Neuron (in vitro differentiated cells): ENCODE results near the gene NELFCD.

Experiments
- H2AFZ ChIP-seq: one replicate; pipeline ENCODE4 v1.6.1; 2013; ENCODE audit warnings: low read depth, mild to moderate bottlenecking, inconsistent platforms, low read length, moderate library complexity
- H3K27me3 ChIP-seq: one replicate; pipeline ENCODE4 v1.6.1; 2013; ENCODE audit warnings: low read length; ENCODE audit not compliant: insufficient read depth
- H3K36me3 ChIP-seq: one replicate; pipeline ENCODE4 v1.6.1; 2013; ENCODE audit warnings: low read length; ENCODE audit not compliant: insufficient read depth
- H3K4me1 ChIP-seq: one replicate; pipeline ENCODE4 v1.6.1; 2013; ENCODE audit warnings: low read length; ENCODE audit not compliant: insufficient read depth
- H3K4me3 ChIP-seq: 2 replicates; pipeline ENCODE4 v1.5.1; 2013; ENCODE audit warnings: mild to moderate bottlenecking, low read length, moderate library complexity
- H3K9me3 ChIP-seq: one replicate; pipeline ENCODE4 v1.6.1; 2013; ENCODE audit warnings: low read length

The NELFCD gene

GRCh38 chr20:59001449-59002171, 20.6 kb downstream of the NELFCD start:
- Histone ChIP-seq H3K27me3 (no peaks in the 10 kb centered on the region), H3K4me3 (no peak overlapping the region), H3K9me3 (no peaks in the 10 kb centered on the region), H3K4me1 (peaks cover 19% of the 10 kb centered on the region), H3K36me3 (no peaks in the 10 kb centered on the region), H2AFZ (no peak overlapping the region)

DNA sequence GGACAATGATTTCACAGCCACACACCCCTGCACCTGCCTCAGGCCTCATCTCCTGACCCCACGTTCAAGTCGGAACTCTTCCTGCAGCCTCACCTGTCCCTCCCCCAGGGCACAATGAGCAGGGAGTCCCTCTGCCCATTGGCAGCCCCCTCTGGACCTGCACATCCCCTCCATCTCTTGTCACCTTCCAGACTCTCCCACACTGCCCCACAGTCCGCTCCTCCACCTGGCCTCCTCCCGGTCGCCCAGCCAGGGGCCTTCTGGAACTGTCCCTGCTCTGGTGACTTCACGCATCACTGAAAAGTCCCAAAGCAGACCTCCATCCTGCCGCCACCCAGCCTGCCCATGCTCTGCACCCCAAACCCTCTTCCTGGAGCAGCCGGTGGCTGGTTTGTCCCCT, 21.3 kb downstream of the NELFCD start:
- Histone ChIP-seq H2AFZ (no peak overlapping the region), H3K36me3 (no peaks in the 10 kb centered on the region), H3K4me3 (no peak overlapping the region), H3K27me3 (no peaks in the 10 kb centered on the region), H3K9me3 (no peaks in the 10 kb centered on the region), H3K4me1 (peaks cover 19% of the 10 kb centered on the region)

DNA sequence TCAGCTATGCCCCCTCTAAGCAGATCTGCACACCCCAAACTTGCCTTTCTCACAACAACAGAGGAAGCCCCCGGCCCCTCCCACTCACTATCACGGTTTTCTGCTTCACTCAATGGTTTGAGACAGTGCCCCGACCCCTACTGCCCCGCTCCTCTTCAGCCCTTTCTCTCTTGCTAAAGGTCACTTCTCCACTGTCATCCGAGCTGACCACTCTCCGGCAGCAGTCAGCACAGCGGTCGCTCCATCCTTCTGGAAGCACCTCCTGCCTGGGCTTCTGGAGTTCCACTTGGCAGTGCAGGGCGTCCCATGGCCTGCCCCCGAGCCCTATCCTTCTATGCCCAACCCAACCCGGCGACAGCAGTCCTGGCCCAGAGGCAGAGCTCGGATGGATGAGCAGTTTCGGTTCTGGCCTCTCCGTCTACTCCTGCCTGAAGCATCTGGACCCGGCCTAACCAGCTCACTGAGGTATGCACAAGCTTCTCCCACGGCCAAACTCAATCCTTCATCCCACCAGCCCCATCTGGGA, 21.9 kb downstream of the NELFCD start:
- Histone ChIP-seq H3K27me3 (no peaks in the 10 kb centered on the region), H3K36me3 (no peaks in the 10 kb centered on the region), H3K4me1 (peaks cover 19% of the 10 kb centered on the region), H3K4me3 (no peak overlapping the region), H2AFZ (no peak overlapping the region), H3K9me3 (no peaks in the 10 kb centered on the region)

GRCh38 chr20:59003836-59004492, 22.9 kb downstream of the NELFCD start:
- H3K36me3 ChIP-seq = no peaks in the 10 kb centered on the region
- H3K4me1 ChIP-seq = peaks cover 19% of the 10 kb centered on the region
- no peak overlapping the region for H2AFZ ChIP-seq
- no peaks in the 10 kb centered on the region for H3K27me3 ChIP-seq
- H3K9me3 ChIP-seq = no peaks in the 10 kb centered on the region
- no peak overlapping the region for H3K4me3 ChIP-seq

- H3K27me3 ChIP-seq = no peaks in the 10 kb centered on the region
- no peaks in the 10 kb centered on the region for H3K9me3 ChIP-seq
- no peak overlapping the region for H3K4me3 ChIP-seq
- peaks cover 19% of the 10 kb centered on the region for H3K4me1 ChIP-seq
- no peak overlapping the region for H2AFZ ChIP-seq
- H3K36me3 ChIP-seq = no peaks in the 10 kb centered on the region
Observed at GRCh38 chr20:59004493-59004762, 23.4 kb downstream of the NELFCD start.

DNA sequence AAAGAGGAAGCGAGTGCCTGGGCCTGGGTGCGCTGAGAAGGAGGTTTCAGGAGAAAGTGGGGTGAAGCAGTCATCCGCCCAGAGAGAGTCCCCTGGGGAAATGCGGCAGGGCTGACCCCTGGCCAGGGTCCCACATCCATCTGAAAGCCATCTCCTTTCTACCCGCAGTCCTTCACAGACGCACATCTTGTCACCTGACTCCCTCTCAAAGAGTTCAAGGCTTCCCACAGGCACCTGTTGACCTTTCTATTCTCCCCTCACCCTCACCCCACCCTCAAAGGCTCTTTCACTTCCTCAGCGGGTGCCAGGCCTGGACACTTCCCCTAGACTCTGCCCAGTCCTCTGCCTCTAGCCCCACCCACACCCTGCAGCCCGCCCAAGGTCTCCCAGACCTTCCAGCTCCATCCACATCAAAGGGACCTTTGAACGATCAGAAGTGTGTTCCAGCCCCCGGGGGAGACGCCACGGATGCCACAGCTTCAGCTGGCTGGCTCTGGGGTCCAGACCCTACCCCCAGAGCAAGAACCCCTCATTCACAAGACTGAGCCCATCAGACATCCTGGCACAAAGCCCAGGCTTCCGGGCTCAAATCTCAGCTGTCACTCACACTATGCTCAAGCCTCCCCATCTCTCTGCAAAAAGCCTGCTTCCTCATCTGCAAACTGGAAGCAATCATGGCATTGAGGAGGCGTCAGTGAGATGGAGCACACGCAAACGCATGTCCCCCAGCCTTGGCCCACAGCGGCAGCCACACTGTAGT, 23.9 kb downstream of the NELFCD start:
- Histone ChIP-seq H3K4me1 (peaks cover 19% of the 10 kb centered on the region), H3K4me3 (no peak overlapping the region), H3K27me3 (no peaks in the 10 kb centered on the region), H2AFZ (no peak overlapping the region), H3K9me3 (no peaks in the 10 kb centered on the region), H3K36me3 (no peaks in the 10 kb centered on the region)

- peaks cover 24% of the 10 kb centered on the region for H3K4me1 ChIP-seq
- no peak overlapping the region for H2AFZ ChIP-seq
- H3K9me3 ChIP-seq = no peaks in the 10 kb centered on the region
- no peaks in the 10 kb centered on the region for H3K36me3 ChIP-seq
- no peaks in the 10 kb centered on the region for H3K27me3 ChIP-seq
- H3K4me3 ChIP-seq = no peak overlapping the region
Observed at GRCh38 chr20:59005523-59006166, 24.6 kb downstream of the NELFCD start.

- Histone ChIP-seq H3K36me3 (no peaks in the 10 kb centered on the region), H2AFZ (no peak overlapping the region), H3K9me3 (no peaks in the 10 kb centered on the region), H3K4me1 (peaks cover 30% of the 10 kb centered on the region), H3K4me3 (no peak overlapping the region), H3K27me3 (no peaks in the 10 kb centered on the region)
Observed at GRCh38 chr20:59006167-59006863, 25.3 kb downstream of the NELFCD start.

- H3K27me3 ChIP-seq = no peaks in the 10 kb centered on the region
- no peaks in the 10 kb centered on the region for H3K9me3 ChIP-seq
- H2AFZ ChIP-seq = no peak within 1 kb of the TSS
- no peaks in the 10 kb centered on the region for H3K36me3 ChIP-seq
- peaks cover 28% of the 10 kb centered on the region for H3K4me1 ChIP-seq
- no peak within 1 kb of the TSS for H3K4me3 ChIP-seq
Observed at GRCh38 chr20:59006864-59007664, 26.0 kb downstream of the NELFCD start, which contains the start of gene CTSZ. TSS of gene CTSZ (minus strand) at chr20:59007254. CDS start at chr20:59007128, 126 bp downstream.

GRCh38 chr20:59007665-59008511, 26.8 kb downstream of the NELFCD start:
- H3K27me3 ChIP-seq = no peaks in the 10 kb centered on the region
- no peak overlapping the region for H2AFZ ChIP-seq
- no peak overlapping the region for H3K4me3 ChIP-seq
- no peaks in the 10 kb centered on the region for H3K36me3 ChIP-seq
- H3K9me3 ChIP-seq = no peaks in the 10 kb centered on the region
- peaks cover 20% of the 10 kb centered on the region for H3K4me1 ChIP-seq

DNA sequence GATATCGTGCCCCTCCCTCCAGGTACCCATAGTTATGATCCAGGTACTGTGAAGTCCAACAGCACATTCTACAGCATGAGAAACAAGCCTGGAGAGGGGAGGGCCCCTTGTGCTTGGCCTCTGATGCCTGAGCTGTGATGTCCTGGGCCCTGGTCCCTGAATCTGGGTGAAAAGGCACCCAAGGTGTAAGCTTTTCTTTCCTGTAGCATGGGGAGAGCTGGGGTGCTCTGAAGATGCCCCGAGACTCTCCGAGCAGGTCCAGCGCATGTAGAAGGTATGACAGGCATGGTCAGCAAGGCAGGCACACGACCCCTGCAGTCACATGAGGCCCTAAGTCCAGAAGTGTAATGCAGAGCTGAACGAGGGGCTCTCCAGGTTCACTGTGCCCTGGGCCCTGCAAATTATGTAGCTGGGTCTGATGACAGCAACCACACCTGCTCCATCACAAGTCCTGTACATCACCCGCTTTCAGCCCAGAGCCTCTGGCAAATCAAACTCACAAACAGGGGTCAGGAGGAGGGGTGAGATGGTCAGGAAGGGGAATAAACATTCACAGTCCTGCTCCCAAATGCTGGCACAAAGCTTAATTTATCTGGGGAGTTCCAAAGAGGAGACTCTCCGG, 27.8 kb downstream of the NELFCD start:
- no peak overlapping the region for H2AFZ ChIP-seq
- H3K27me3 ChIP-seq = no peaks in the 10 kb centered on the region
- H3K4me3 ChIP-seq = no peak overlapping the region
- no peaks in the 10 kb centered on the region for H3K36me3 ChIP-seq
- H3K4me1 ChIP-seq = peaks cover 14% of the 10 kb centered on the region
- no peaks in the 10 kb centered on the region for H3K9me3 ChIP-seq
